NT2/D1 (cell line): ENCODE results near the gene TECPR2.

Experiments
- SUZ12 ChIP-seq: IDR thresholded peaks from 2 replicates; pipeline ENCODE4 v1.6.1; 2011; ENCODE audit not compliant: insufficient read length, insufficient read depth; ENCODE audit errors: extremely low read depth
- YY1 ChIP-seq: IDR thresholded peaks from 2 replicates; pipeline ENCODE4 v1.6.1; 2011; ENCODE audit not compliant: insufficient read length, insufficient read depth
- ZNF274 ChIP-seq: IDR thresholded peaks from 2 replicates; pipeline ENCODE4 v1.6.1; 2011; ENCODE audit warnings: mild to moderate bottlenecking, low read depth, low read length

DNA sequence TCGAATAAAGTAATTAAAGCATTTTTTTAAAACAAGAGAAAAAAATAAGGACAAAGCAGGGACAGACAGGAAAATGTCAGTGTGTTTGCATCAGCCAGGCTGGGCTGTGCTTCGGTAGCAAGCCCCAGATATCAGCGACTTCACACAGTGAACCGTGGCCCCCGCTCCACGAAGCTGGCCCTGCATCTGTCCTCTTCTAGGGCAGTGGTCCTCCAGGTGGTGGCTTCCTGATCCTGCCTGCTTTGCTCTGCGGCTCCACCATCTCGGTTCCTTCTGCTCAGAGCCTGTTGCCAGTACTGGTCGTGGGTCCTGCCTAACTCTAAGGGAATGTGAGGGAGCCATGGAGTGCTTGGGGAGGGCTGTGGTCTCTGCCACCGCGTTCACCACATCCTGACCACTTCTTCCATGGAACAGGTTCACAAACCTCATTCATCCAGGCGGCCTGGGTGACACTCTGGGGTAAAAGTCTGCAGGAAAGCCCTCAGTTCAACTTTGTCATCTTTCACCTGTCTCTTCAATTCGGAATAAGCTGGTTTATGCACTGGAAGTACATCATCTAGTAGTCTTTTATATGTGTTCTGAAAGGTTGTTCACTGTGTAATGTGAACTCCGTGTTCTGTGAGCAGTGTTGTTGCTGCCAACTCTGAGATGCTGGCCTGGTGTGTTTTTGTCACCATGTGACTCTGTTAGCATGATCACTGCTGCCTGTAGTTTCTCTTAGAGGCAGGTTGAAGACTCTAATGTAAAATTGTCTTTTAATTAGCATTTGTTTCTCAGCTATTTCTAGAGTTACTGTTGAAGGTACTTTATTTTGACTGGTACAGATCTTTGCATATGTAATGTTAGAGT, 99.0 kb downstream of the TECPR2 start:
- TF ChIP-seq ZNF274 = no peak
- TF ChIP-seq SUZ12 = no peak
- TF ChIP-seq YY1 = no peak
